HEK293 (cell line): ENCODE measurements around the gene OXGR1.
"Not testable (repeated sequence)": the region's sequence is repeated elsewhere in the genome, so short reads cannot be mapped to it uniquely, and the experiment has no call there.

Experiments used
- CTCF ChIA-PET: fragments of 350-600 bp; formaldehyde crosslinking; extraction: SDS; loops from one replicate; lab custom pipeline; 2021; ENCODE audit warnings: antibody characterized with exemption; lab: Yijun Ruan, JAX
- POLR2A ChIA-PET: fragments of 300-600 bp; formaldehyde crosslinking; extraction: SDS; loops from one replicate; lab custom pipeline; 2020; ENCODE audit warnings: antibody characterized with exemption, inconsistent platforms; lab: Yijun Ruan, JAX
- H3K27ac ChIP-seq: fragments of 200-500 bp; sonication (Bioruptor generic); 2 replicates; pipeline ENCODE4 v1.5.1; 2014; ENCODE audit warnings: low read depth, low read length, control low read depth, inconsistent platforms; ENCODE audit errors: extremely low read depth
- H3K36me3 ChIP-seq, 2 experiments: fragments of 200-500 bp in 1 of 2; sonication (Bioruptor generic) in 1 of 2; 1 replicate in 1 of 2; 2 replicates in 1 of 2; pipeline ENCODE4 v1.5.1; 2014 to 2017; ENCODE audit warnings: inconsistent platforms in 2 of 2, low read length in 2 of 2; ENCODE audit not compliant: control insufficient read depth in 2 of 2, insufficient read depth in 1 of 2
- H3K4me1 ChIP-seq: fragments of 200-500 bp; sonication (Bioruptor generic); 2 replicates; pipeline ENCODE4 v1.5.1; 2014; ENCODE audit warnings: mild to moderate bottlenecking, low read length, inconsistent platforms; ENCODE audit not compliant: control insufficient read depth, insufficient read depth
- H3K4me3 ChIP-seq: 2 replicates; pipeline ENCODE4 v1.5.1; 2011; ENCODE audit warnings: low read depth, mild to moderate bottlenecking, control low read depth, low read length, moderate library complexity
- H3K9me3 ChIP-seq: fragments of 200-500 bp; sonication (Bioruptor generic); 2 replicates; pipeline ENCODE4 v1.5.1; 2014; ENCODE audit warnings: low read depth, low read length, inconsistent platforms; ENCODE audit not compliant: control insufficient read depth, insufficient read depth
- FEZF1 ChIP-seq: fragments of 450-650 bp; formaldehyde crosslinking; IDR thresholded peaks from 2 replicates; pipeline ENCODE4 v1.5.1; 2016; ENCODE audit warnings: missing biosample characterization, missing genetic modification characterization
- GFI1B ChIP-seq: fragments of 450-650 bp; formaldehyde crosslinking; IDR thresholded peaks from 2 replicates; pipeline ENCODE4 v1.5.1; 2016; ENCODE audit warnings: missing biosample characterization, missing genetic modification characterization
- GLI2 ChIP-seq: fragments of 450-650 bp; formaldehyde crosslinking; IDR thresholded peaks from 2 replicates; pipeline ENCODE4; 2017; ENCODE audit warnings: missing biosample characterization, missing genetic modification characterization, low read depth, borderline replicate concordance
- TRIM28 ChIP-seq: IDR thresholded peaks from 2 replicates; pipeline ENCODE4 v1.6.1; 2011; ENCODE audit warnings: low read length, control low read depth, borderline replicate concordance
- ZBTB1 ChIP-seq: fragments of 450-650 bp; formaldehyde crosslinking; IDR thresholded peaks from 2 replicates; pipeline ENCODE4 v1.5.1; 2016; ENCODE audit warnings: missing biosample characterization, missing genetic modification characterization
- ZBTB20 ChIP-seq: fragments of 450-650 bp; formaldehyde crosslinking; IDR thresholded peaks from 2 replicates; pipeline ENCODE4 v1.5.1; 2016; ENCODE audit warnings: missing biosample characterization, missing genetic modification characterization
- ZBTB48 ChIP-seq: fragments of 450-650 bp; formaldehyde crosslinking; IDR thresholded peaks from 2 replicates; pipeline ENCODE4 v1.5.1; 2016; ENCODE audit warnings: missing biosample characterization, missing genetic modification characterization
- ZNF146 ChIP-seq: fragments of 450-650 bp; formaldehyde crosslinking; IDR thresholded peaks from 2 replicates; pipeline ENCODE4 v1.5.1; 2016; ENCODE audit warnings: missing biosample characterization, missing genetic modification characterization
- ZNF211 ChIP-seq: fragments of 450-650 bp; formaldehyde crosslinking; IDR thresholded peaks from 2 replicates; pipeline ENCODE4 v1.5.1; 2016; ENCODE audit warnings: low read depth, missing biosample characterization, missing genetic modification characterization
- ZNF341 ChIP-seq: fragments of 450-650 bp; formaldehyde crosslinking; IDR thresholded peaks from 2 replicates; pipeline ENCODE4; 2016; ENCODE audit warnings: low read depth, missing biosample characterization, missing genetic modification characterization
- ZNF426 ChIP-seq: fragments of 450-650 bp; formaldehyde crosslinking; IDR thresholded peaks from 2 replicates; pipeline ENCODE4 v1.5.1; 2017; ENCODE audit warnings: missing biosample characterization, missing genetic modification characterization, mild to moderate bottlenecking, inconsistent platforms, moderate library complexity
- ZNF548 ChIP-seq: fragments of 450-650 bp; formaldehyde crosslinking; IDR thresholded peaks from 2 replicates; pipeline ENCODE4 v1.5.1; 2016; ENCODE audit warnings: missing biosample characterization, missing genetic modification characterization
- ZNF561 ChIP-seq: fragments of 450-650 bp; IDR thresholded peaks from 2 replicates; pipeline ENCODE4 v1.5.1; 2018; ENCODE audit warnings: missing biosample characterization, missing genetic modification characterization, borderline replicate concordance
- ZNF624 ChIP-seq: fragments of 450-650 bp; formaldehyde crosslinking; IDR thresholded peaks from 2 replicates; pipeline ENCODE4 v1.5.1; 2017; ENCODE audit warnings: missing biosample characterization, missing genetic modification characterization
- ZNF76 ChIP-seq: fragments of 450-650 bp; formaldehyde crosslinking; IDR thresholded peaks from 2 replicates; pipeline ENCODE4; 2016; ENCODE audit warnings: low read depth, missing biosample characterization, missing genetic modification characterization, borderline replicate concordance
- TF ChIP-seq, protein P1 (sequence below): fragments of 450-650 bp; formaldehyde crosslinking; IDR thresholded peaks from 2 replicates; pipeline ENCODE4 v1.5.1; 2016; ENCODE audit warnings: missing biosample characterization, missing genetic modification characterization
- TF ChIP-seq, protein P2 (sequence below): IDR thresholded peaks from 2 replicates; pipeline ENCODE4 v1.6.1; 2011; ENCODE audit warnings: mild to moderate bottlenecking, low read depth, low read length, borderline replicate concordance
- TF ChIP-seq, protein P3 (sequence below): fragments of 450-650 bp; formaldehyde crosslinking; IDR thresholded peaks from 2 replicates; pipeline ENCODE4 v1.5.1; 2016; ENCODE audit warnings: missing biosample characterization, missing genetic modification characterization
- TF ChIP-seq, protein P4 (sequence below): fragments of 450-650 bp; formaldehyde crosslinking; IDR thresholded peaks from 2 replicates; pipeline ENCODE4 v1.5.1; 2017; ENCODE audit warnings: missing biosample characterization, missing genetic modification characterization
- TF ChIP-seq, protein P5 (sequence below): fragments of 450-650 bp; formaldehyde crosslinking; IDR thresholded peaks from 2 replicates; pipeline ENCODE4 v1.5.1; 2016; ENCODE audit warnings: missing biosample characterization, missing genetic modification characterization

The OXGR1 gene

DNA sequence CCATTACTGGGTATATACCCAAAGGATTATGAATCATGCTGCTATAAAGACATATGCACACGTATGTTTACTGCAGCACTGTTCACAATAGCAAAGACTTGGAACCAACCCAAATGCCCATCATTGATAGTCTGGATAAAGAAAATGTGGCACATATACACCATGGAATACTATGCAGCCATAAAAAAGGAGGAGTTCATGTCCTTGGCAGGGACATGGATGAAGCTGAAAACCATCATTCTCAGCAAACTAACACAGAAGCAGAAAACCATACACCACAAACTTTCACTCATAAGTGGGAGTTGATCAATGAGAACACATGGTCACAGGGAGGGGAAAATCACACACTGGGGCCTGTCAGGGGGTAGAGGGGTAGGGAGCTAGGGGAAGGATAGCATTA, 14.4 kb downstream of the OXGR1 start:
- POLR2A ChIA-PET, H3K9me3 ChIP-seq, H3K27ac ChIP-seq, H3K36me3 ChIP-seq, H3K4me3 ChIP-seq, H3K4me1 ChIP-seq: not testable (repeated sequence)
- peak; percentile 92 for TF ChIP-seq ZNF146 (tag by site-specific recombination)
- TF ChIP-seq, protein P1, sequence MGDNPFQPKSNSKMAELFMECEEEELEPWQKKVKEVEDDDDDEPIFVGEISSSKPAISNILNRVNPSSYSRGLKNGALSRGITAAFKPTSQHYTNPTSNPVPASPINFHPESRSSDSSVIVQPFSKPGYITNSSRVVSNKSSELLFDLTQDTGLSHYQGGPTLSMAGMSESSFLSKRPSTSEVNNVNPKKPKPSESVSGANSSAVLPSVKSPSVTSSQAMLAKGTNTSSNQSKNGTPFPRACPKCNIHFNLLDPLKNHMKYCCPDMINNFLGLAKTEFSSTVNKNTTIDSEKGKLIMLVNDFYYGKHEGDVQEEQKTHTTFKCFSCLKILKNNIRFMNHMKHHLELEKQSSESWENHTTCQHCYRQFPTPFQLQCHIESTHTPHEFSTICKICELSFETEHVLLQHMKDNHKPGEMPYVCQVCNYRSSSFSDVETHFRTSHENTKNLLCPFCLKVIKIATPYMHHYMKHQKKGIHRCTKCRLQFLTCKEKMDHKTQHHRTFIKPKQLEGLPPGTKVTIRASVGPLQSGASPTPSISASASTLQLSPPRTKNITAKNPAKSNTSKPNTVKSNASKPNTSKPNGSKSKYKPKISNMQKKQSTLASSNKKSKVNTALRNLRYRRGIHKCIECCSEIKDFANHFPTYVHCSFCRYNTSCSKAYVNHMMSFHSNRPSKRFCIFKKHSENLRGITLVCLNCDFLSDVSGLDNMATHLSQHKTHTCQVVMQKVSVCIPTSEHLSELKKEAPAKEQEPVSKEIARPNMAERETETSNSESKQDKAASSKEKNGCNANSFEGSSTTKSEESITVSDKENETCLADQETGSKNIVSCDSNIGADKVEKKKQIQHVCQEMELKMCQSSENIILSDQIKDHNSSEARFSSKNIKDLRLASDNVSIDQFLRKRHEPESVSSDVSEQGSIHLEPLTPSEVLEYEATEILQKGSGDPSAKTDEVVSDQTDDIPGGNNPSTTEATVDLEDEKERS = peak; percentile 85; the same call in 1 of the 2 replicates
- CTCF ChIA-PET = interaction anchor here (0.6 to 1.0 kb wide), 2 partner anchors 22 kb away, joined by 3 to 5 read pairs; no protein-coding TSS in a partner anchor

DNA sequence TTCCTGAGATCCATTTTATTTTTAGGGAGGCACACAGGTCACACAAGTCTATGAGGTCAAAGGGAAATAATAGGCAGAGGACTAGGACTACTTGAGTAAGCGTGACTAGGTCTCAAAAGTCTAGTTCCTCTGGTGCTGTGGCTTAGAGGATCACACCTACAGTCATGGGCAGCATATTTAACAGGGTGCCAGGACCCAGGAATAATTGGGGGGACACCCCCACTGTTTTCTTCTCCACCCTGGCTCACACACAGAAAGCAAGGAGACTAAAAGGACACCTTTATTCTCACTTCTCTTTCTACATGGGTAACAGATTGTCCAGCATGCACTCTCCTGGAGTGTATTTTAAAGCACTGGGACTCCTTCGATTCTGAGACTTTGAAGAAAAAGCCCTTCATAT, 26.2 kb downstream of the OXGR1 start:
- Histone ChIP-seq H3K4me1 (no peaks in the 10 kb centered on the region), H3K27ac (no peak overlapping the region), H3K4me3 (no peak overlapping the region), H3K36me3 (no peaks in the 10 kb centered on the region), H3K9me3 (no peaks in the 10 kb centered on the region)
- ChIA-PET CTCF (interaction anchor here (0.6 to 1.2 kb wide), 5 partner anchors 7 to 1135 kb away, joined by 3 to 5 read pairs (median 4); no protein-coding TSS in a partner anchor), POLR2A (no interaction called here)
- TF ChIP-seq ZNF548 (tag by site-specific recombination) (no peak), FEZF1 (no peak), GFI1B (tag by site-specific recombination) (no peak), TRIM28 (peak; percentile 83; the same call in 1 of the 2 replicates), ZNF211 (tag by site-specific recombination) (no peak)
- TF ChIP-seq, protein P2, sequence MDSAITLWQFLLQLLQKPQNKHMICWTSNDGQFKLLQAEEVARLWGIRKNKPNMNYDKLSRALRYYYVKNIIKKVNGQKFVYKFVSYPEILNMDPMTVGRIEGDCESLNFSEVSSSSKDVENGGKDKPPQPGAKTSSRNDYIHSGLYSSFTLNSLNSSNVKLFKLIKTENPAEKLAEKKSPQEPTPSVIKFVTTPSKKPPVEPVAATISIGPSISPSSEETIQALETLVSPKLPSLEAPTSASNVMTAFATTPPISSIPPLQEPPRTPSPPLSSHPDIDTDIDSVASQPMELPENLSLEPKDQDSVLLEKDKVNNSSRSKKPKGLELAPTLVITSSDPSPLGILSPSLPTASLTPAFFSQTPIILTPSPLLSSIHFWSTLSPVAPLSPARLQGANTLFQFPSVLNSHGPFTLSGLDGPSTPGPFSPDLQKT = no peak

DNA sequence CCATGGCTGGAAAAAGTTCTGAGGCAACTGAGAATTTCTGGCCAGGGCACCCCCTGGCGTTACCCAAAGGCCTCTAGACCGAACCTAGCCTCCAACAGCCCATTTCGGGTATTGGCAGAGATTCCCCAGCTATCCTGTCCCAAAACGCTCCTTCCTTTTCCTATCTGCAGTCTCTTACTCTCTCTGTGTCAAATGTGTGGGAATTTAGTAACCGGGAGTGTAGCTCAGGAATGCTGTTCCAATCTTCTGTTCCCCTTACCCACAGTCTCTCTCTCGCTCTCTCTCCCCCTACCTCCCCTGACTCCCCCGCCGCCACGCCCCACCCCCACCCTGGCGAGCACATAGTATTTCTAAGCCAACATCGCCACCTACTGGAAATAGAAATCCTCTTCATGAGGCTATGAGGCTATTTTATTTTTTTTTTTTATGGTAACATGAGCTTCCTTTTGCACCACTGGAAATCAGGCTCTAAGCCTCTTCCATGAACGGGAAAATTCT, 27.0 kb downstream of the OXGR1 start:
- no peaks in the 10 kb centered on the region for H3K9me3 ChIP-seq
- no peaks in the 10 kb centered on the region for H3K4me1 ChIP-seq
- no peak overlapping the region for H3K27ac ChIP-seq
- ChIA-PET CTCF (interaction anchor here (0.6 to 1.4 kb wide), 9 partner anchors 8 to 1150 kb away, joined by 3 to 5 read pairs (median 4); no protein-coding TSS in a partner anchor), POLR2A (no interaction called here)
- H3K36me3 ChIP-seq = no peaks in the 10 kb centered on the region
- no peak overlapping the region for H3K4me3 ChIP-seq
- no peak for TF ChIP-seq ZBTB1 (tag by site-specific recombination)
- no peak for TF ChIP-seq ZNF624
- no peak for TF ChIP-seq ZNF426 (tag by site-specific recombination)
- no peak for TF ChIP-seq ZBTB20 (tag by site-specific recombination)
- TF ChIP-seq, protein P3, sequence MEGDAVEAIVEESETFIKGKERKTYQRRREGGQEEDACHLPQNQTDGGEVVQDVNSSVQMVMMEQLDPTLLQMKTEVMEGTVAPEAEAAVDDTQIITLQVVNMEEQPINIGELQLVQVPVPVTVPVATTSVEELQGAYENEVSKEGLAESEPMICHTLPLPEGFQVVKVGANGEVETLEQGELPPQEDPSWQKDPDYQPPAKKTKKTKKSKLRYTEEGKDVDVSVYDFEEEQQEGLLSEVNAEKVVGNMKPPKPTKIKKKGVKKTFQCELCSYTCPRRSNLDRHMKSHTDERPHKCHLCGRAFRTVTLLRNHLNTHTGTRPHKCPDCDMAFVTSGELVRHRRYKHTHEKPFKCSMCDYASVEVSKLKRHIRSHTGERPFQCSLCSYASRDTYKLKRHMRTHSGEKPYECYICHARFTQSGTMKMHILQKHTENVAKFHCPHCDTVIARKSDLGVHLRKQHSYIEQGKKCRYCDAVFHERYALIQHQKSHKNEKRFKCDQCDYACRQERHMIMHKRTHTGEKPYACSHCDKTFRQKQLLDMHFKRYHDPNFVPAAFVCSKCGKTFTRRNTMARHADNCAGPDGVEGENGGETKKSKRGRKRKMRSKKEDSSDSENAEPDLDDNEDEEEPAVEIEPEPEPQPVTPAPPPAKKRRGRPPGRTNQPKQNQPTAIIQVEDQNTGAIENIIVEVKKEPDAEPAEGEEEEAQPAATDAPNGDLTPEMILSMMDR = peak; percentile 39; the same call in 1 of the 2 replicates
- TF ChIP-seq ZBTB48 = peak; percentile 63; the same call in 1 of the 2 replicates
- TF ChIP-seq ZNF561 (tag by site-specific recombination) = no peak
- TF ChIP-seq, protein P4, sequence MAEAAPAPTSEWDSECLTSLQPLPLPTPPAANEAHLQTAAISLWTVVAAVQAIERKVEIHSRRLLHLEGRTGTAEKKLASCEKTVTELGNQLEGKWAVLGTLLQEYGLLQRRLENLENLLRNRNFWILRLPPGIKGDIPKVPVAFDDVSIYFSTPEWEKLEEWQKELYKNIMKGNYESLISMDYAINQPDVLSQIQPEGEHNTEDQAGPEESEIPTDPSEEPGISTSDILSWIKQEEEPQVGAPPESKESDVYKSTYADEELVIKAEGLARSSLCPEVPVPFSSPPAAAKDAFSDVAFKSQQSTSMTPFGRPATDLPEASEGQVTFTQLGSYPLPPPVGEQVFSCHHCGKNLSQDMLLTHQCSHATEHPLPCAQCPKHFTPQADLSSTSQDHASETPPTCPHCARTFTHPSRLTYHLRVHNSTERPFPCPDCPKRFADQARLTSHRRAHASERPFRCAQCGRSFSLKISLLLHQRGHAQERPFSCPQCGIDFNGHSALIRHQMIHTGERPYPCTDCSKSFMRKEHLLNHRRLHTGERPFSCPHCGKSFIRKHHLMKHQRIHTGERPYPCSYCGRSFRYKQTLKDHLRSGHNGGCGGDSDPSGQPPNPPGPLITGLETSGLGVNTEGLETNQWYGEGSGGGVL (tag by site-specific recombination) = peak; percentile 64; the same call in 1 of the 2 replicates
- TF ChIP-seq ZNF76 (tag by site-specific recombination) = peak; percentile 23; the same call in 1 of the 2 replicates
- TF ChIP-seq, protein P5, sequence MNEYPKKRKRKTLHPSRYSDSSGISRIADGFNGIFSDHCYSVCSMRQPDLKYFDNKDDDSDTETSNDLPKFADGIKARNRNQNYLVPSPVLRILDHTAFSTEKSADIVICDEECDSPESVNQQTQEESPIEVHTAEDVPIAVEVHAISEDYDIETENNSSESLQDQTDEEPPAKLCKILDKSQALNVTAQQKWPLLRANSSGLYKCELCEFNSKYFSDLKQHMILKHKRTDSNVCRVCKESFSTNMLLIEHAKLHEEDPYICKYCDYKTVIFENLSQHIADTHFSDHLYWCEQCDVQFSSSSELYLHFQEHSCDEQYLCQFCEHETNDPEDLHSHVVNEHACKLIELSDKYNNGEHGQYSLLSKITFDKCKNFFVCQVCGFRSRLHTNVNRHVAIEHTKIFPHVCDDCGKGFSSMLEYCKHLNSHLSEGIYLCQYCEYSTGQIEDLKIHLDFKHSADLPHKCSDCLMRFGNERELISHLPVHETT = no peak
- peak; percentile 53 for TF ChIP-seq ZNF341
- TF ChIP-seq GLI2 (tag by site-specific recombination) = no peak
